Tibial artery (tissue), 4 donors: ENCODE data around the gene RPL11.

ENCODE experiments used
- DNase-seq, 2 donors: peaks; one replicate each; pipeline ENCODE4 v3.0.0-alpha.2; 2019
- H3K27ac ChIP-seq, 2 donors: fragments of 200-600 bp; sonication (generic) in 1 of 2; 1 replicate in 1 of 2; 2 replicates in 1 of 2; pipeline ENCODE4 v1.5.1; 2018 to 2019; ENCODE audit warnings: mild to moderate bottlenecking in 1 of 2
- H3K27me3 ChIP-seq, 2 donors: fragments of 200-600 bp; sonication (generic) in 1 of 2; one replicate each; pipeline versions ENCODE4 v1.5.1 to v1.6.0; 2016 to 2019
- H3K36me3 ChIP-seq, 3 donors: fragments of 200-600 bp; sonication (generic) in 2 of 3; one replicate each; pipeline ENCODE4 v1.5.1; 2016 to 2019; ENCODE audit warnings: mild to moderate bottlenecking in 2 of 3
- H3K4me1 ChIP-seq, 4 donors: fragments of 200-600 bp; sonication (generic) in 2 of 4; 1 replicate in 3 of 4; 2 replicates in 1 of 4; pipeline ENCODE4 v1.5.1; 2016 to 2019
- H3K4me3 ChIP-seq, 2 donors: fragments of 200-600 bp; sonication (generic) in 1 of 2; 1 replicate in 1 of 2; 2 replicates in 1 of 2; pipeline ENCODE4 v1.5.1; 2018 to 2019; ENCODE audit warnings: mild to moderate bottlenecking in 2 of 2
- H3K9me3 ChIP-seq, 3 donors: fragments of 200-600 bp; sonication (generic) in 1 of 3; one replicate each; pipeline ENCODE4 v1.5.1; 2016 to 2019
- CTCF ChIP-seq, 2 experiments: fragments of 200-600 bp in 1 of 2; fragments of 450-650 bp in 1 of 2; IDR thresholded peaks; one replicate each; pipeline ENCODE4 v1.5.1; 2017 to 2019; ENCODE audit warnings: antibody characterized with exemption in 2 of 2, mild to moderate bottlenecking in 1 of 2, moderate library complexity in 1 of 2
- intact Hi-C: fragments of 100-400 bp; cut with DNase I; formaldehyde crosslinking; loops from one replicate; pipeline ENCODE4 v1.15.0; 2023; ENCODE audit warnings: low total_unique reads

Gene RPL11

DNA sequence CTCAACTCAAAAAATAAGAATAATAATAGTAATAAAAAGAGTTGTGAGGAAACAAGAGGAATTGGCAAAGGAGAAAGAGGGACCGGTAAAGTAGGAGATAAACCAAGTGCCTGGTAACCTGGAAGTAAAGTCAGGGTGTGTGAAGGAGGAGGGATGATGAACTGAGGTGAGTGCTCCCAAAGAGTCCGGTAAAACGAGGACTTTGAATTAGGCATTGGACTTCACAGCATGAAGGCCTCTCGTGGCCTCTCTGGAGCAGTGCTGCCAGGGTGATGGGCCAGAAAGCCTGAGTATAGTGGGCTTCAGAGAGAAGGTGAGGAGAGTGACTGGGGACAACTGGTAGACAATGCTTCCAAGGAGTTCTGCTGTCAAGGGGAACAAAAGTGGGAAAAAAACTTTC, 17.6 kb downstream of the RPL11 start:
- Histone ChIP-seq H3K4me3 (no peak overlapping the region), H3K9me3 (no peaks in the 10 kb centered on the region), H3K27ac (no peak overlapping the region), H3K27me3 (no peaks in the 10 kb centered on the region), H3K4me1 (no peaks in the 10 kb centered on the region), H3K36me3 (peaks cover 0 to 11% (median 6%) of the 10 kb centered on the region in 3 donors)
- DNase-seq: no peak
- TF ChIP-seq CTCF (IDR thresholded peaks at IDR 0.05): no peak
- intact Hi-C loops: no loop called here

GRCh38 chr1:23718482-23718881, 26.9 kb downstream of the RPL11 start:
- no peak for DNase-seq

GRCh38 chr1:23719162-23719820, 27.7 kb downstream of the RPL11 start:
- DNase-seq: no peak
- TF ChIP-seq CTCF (IDR thresholded peaks at IDR 0.05): no peak
- Histone ChIP-seq H3K4me1 (no peaks in the 10 kb centered on the region), H3K27me3 (no peaks in the 10 kb centered on the region), H3K9me3 (no peaks in the 10 kb centered on the region), H3K4me3 (no peak overlapping the region), H3K36me3 (no peaks in the 10 kb centered on the region), H3K27ac (no peak overlapping the region)
- intact Hi-C loops: no loop called here

More at GRCh38 chr1:23718482-23718881, 26.9 kb downstream of the RPL11 start:
- Histone ChIP-seq H3K27me3 (no peaks in the 10 kb centered on the region), H3K36me3 (no peaks in the 10 kb centered on the region), H3K27ac (no peak overlapping the region), H3K4me3 (no peak overlapping the region), H3K9me3 (no peaks in the 10 kb centered on the region), H3K4me1 (no peaks in the 10 kb centered on the region)
- intact Hi-C loops: no loop called here
- peak in 1 of 2 experiments; percentile 12 for TF ChIP-seq CTCF (IDR thresholded peaks at IDR 0.05)

DNA sequence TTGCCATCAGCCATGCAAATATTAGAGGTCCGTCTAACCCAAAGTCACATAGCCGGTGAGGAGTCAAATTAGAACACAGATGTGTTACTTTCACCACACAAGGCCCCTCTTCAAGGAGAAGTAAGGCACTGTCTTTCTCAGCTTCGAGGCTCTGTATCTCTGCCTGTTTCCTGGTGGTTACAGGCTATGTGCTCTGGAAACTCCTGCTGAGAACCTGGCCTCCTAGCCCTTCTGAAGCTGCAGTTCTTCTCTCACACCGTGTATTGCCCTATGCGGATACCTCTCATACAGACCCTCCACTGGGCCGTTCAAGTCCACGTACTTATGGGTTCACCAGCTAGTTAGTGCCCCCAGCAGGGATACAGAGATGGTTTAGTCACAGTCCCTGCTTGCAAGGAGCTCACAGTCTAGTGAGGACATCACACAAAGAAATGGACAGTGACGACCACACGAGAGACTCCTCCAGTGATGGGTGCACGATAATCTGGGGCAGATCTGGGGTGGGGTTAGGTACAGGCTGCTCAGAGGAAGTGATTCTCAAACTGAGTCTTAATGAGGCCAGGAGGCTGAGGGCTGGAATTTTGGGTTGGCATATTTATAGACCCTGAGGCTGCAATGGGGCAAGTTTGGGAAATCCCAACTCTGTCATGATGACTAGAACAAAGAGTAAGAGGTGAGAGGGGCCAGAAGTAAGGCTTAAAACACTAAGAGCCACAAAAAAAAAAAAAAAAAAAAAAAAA, 28.8 kb downstream of the RPL11 start:
- no peak for DNase-seq
- intact Hi-C loops: no loop called here
- H3K27ac ChIP-seq: no peak overlapping the region
- no peaks in the 10 kb centered on the region for H3K27me3 ChIP-seq
- no peaks in the 10 kb centered on the region for H3K9me3 ChIP-seq
- H3K36me3 ChIP-seq: no peaks in the 10 kb centered on the region
- no peaks in the 10 kb centered on the region for H3K4me1 ChIP-seq
- no peak overlapping the region for H3K4me3 ChIP-seq
- TF ChIP-seq CTCF (IDR thresholded peaks at IDR 0.05): no peak

DNA sequence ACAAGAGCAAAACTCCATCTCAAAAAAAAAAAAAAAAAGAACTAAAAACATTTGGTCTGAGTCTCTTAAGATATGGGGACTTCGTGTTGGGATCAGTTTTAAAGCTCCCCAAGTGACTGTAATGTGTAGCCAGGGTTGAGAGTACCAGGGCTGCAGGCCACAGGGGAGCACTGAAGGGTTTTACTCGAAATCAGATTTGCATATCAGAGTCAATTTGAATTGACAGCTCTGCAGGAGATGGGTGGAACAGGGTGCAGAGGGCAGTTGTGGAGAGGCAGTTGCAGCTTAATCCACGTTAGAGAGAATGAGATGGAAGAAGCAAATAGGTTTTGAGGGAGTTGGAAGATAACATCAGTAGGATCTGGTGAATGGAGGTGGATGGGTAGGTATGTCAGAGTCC, 31.0 kb downstream of the RPL11 start:
- no peak overlapping the region for H3K27ac ChIP-seq
- no peaks in the 10 kb centered on the region for H3K9me3 ChIP-seq
- DNase-seq: no peak
- peaks cover 0 to 11% (median 0%) of the 10 kb centered on the region in 4 donors for H3K4me1 ChIP-seq
- H3K36me3 ChIP-seq: no peaks in the 10 kb centered on the region
- intact Hi-C loops: no loop called here
- TF ChIP-seq CTCF (IDR thresholded peaks at IDR 0.05): no peak
- no peak overlapping the region for H3K4me3 ChIP-seq
- no peaks in the 10 kb centered on the region for H3K27me3 ChIP-seq
